Fibroblast of peridontal ligament (primary cell): ENCODE results near the gene LRRC25.
"Not testable (repeated sequence)": the region's sequence is repeated elsewhere in the genome, so short reads cannot be mapped to it uniquely, and the experiment has no call there.

Source experiments
- DNase-seq: peaks from one replicate; pipeline ENCODE4 v3.0.0-alpha.2; 2010; ENCODE audit errors: extremely low read depth

LRRC25 gene

DNA sequence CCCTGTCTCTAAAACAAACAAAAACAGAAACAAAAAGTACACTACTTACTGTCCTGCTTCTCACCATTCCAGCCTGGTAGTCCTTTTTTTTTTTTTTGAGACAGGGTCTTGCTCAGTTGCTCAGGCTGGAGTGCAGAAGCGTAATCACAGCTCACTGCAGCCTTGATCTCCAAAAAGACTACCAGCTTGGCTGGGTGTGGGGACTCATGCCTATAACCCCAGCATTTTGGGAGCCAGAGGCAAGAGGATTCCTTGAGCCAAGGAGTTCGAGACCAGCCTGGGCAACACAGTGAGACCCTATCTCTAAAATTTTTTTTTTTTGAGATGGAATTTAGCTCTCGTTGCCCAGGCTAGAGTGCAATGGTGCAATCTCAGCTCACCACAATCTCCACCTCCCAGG is 16.6 kb downstream of the LRRC25 start:
- no peak for DNase-seq

DNA sequence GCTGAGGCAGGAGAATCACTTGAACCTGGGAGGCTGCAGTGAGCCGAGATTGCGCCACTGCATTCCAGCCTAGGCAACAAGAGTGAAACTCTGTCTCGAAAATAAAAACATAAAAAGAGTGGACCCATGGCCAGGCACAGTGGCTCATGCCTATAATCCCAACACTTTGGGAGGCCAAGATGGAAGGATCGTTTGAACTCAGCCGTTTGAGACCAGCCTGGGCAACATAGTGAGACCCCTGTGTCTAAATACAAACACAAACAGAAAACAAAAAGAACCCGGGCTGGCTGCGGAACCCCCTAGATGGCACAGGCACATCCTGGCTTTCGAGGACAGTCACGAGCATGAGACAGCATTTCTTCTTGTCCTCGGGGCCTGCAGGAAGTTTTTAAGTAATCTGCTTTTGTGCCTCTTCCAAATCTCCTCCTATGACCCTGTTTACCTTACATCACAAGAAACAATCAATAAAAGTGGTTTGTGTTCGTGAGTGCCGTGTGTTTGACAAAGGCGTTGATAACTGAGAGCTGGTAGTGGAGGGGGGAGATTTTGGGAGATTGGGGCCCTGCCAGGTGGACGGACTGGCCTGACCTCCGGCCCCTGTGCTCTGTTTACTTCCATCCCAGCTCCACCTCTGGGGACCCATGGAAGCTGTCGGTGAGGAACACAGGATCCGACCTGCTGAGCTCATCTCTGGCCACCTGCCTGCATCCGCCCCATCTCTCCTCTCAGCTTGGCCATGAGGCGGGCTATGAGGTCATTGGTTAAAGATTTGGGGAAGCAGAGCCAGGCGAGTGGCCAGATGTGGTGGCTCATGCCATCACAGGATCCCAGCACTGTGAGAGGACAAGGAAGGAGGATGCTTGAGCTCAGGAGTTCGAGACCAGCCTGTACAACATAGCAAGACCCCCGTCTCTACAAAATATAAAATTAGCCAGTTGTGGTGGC is 17.3 kb downstream of the LRRC25 start:
- DNase-seq = peak; percentile 85

DNA sequence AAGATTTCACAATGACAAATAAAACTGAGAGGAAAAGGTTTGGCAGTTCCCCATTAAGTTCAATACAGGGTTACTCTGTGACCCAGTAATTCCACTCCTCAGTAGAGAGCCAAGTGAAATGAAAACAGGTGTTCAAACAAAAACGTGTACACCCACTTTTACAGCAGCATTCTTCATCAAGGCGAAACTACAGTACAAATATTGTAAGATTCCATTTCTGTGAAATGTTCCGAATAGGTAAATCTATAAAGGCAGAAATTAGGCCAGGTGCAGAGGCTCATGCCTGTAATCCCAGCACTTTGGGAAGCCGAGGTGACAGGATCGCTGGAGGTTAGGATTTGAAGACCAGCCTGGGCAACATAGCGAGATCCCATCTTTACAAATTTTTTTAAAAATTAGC is 20.4 kb downstream of the LRRC25 start:
- no peak for DNase-seq

DNA sequence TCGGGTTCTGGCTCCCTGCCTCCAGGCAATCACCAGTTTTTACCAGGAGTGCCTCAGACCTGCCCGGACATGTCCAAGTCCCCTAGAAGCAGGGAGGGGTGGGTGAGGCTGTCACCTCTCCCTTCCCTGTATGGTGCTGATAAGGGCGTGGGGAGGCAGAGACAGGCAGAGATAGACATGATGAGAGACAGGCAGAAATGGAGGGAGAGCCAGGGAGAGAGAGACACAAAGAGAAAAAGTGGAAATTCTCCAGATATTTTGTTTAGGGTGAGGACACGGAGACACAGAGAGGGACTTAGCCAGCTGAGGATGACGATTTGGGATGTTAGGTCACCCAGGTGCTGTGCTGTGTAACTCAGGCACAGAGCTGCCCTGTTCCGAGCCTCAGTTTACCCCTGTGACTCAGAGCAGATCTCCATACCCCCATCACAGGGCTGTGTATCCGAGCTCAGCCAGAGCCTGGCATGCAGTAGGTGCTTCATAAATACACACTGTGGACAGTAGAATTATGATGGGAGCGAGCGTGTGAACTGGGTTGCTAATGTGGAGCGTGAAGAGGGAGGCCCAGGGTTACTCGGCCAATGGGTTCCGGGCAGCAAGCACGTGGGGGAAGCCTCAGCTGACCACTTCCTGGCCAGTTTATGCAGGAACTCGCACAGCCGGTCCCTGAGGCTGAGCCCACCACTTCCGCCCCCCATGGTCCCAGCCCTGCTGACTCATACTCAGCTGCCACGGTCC is 23.4 kb downstream of the LRRC25 start:
- DNase-seq = peak; percentile 90

DNA sequence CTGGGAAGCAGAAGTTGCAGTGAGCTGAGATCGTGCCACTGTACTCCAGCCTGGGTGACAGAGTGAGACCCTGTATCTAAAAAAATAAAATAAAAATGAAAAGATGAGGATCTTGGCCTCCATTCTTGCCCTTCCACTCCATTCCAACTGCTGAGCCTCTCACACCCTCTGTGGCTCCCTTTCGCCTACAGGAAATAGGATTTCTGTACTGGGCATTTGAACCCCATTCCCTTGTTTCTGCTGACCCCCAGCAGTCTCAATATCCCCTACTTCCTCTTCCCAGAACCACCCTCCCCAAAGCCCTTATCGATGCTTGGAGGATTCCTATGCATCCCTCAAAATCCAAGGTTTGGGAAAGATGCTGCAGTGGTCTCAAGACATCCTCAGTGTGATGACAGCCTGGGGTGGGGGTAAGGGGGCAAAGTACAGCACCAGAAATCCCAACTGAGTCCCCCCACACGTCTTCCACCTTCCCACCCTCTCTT is 24.0 kb downstream of the LRRC25 start:
- no peak for DNase-seq

DNA sequence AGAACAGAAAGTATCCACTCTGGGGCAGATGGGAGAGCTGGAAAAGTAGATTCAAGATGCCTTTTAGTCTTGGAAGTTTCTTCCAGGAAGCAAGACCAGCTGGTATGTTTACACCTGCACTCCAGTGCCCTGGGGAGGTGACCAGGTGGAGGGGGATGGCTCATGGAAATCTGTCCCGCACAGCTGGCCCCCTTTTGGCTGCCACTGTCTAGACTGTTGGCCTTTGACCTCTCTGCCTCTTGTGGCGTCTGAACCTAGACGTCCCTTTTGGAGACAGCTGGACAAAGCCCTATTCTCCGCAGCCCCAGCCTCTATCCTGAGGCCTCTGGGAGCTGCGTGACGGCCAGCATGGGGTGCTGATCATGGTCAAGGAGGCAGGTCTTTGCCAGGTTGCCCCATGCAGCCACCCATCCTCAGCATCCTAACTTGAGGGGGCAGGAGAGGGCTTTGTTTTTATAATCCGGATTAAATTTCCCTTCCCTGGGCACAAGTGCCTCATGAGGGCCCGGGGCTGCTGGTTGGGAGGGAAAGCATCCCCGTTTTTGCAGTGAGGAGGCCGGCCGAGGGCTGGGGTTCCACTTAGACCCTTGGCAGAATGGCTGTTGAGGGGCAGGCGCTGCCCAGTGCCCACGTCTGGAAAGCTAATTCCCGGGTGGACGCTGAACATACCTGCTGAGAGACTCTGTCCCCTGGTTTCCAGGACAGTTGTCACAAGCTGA is 28.8 kb downstream of the LRRC25 start:
- no peak for DNase-seq

DNA sequence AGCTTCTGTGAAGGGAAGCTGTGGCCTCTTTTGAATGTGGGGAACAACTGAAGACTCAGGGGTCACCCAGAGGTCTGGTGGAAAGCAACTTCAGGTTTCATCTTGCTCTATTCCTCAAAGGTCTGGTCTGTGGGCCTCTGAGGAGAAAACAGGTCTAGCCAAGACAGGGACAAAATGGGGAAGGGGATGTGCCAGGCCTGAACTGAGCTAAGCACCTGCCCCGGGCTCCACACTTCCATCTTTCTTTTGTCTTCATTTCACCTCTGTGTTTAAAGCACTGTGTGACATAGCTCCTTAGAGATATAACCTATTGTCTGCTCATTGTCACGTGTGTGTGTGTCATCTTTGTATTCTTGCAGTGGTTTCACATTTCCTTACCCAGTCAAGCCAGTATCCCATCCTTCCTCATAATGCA is 31.4 kb downstream of the LRRC25 start:
- DNase-seq = no peak

DNA sequence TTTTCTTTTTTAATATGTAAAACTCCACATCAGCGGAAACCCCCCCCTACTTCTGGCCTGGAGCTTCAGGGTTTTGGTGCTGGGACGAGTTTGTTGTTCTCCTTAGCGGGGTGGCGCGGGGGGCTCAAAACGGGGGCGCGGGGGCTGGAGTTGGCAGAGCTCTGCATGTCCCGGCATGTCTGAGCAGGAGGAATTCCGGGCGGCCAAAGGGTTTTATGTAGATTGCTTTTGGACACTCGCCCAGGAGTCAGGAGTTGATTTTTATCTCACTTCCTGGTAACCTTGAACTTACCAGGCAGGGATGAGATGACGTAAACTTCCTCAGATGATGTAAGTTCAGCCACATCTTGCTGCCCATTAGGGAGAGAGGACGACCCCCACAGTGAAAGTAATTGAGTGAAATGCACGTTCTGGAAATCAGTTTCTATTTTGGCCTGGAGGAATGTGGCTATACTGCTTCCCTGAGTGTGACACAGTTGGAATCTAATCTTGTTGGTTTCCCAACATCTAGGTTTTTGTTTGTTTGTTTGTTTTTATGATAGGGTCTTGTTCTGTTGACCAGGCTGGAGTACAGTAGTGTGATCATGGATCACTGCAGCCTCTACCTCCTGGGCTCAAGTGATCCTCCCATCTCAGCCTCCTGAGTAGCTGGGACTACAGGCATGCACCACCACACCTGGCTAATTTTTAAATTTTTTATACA is 32.4 kb downstream of the LRRC25 start:
- peak; percentile 100 for DNase-seq

DNA sequence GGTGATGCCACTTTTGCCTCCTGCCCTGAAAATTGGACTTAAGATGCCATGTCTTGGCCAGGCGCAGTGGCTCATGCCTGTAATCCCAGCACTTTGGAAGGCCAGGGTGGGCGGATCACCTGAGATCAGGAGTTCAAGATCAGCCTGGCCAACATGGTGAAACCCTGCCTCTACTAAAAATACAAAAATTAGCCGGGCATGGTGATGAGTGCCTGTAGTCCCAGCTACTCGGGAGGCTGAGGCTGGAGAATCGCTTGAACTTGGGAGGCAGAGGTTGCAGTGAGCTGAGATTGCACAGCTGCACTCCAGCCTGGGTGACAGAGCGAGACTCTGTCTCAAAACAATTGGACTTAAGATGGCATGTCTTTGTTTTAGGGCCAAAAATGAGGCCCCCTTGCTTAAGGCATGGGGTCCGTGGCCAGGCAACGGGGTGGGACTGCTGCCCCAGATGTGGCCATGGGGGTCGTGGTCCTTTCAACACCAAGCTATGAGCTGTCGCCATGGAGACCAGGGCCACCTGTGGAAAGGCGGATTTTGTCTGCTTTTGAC is 33.1 kb downstream of the LRRC25 start:
- not testable (repeated sequence) for DNase-seq

DNA sequence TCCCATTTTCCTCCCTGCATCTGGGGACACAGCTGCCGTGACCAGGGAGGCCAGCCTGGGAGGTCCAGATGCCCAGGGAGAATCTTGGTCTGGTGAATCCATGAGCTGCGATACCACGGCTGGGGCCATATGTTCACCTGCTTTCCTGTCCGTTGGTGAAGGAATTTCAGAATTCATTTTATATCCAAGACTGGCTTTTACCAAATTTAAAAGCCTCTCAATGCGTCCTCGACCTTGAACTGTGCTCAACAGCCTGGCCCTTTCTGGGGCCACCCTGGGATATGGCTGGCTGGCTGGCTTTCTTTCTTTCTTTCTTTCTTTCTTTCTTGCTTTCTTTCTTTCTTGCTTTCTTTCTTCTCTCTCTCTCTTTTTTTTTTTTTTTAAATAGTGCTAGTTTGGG is 33.6 kb downstream of the LRRC25 start:
- DNase-seq = no peak

DNA sequence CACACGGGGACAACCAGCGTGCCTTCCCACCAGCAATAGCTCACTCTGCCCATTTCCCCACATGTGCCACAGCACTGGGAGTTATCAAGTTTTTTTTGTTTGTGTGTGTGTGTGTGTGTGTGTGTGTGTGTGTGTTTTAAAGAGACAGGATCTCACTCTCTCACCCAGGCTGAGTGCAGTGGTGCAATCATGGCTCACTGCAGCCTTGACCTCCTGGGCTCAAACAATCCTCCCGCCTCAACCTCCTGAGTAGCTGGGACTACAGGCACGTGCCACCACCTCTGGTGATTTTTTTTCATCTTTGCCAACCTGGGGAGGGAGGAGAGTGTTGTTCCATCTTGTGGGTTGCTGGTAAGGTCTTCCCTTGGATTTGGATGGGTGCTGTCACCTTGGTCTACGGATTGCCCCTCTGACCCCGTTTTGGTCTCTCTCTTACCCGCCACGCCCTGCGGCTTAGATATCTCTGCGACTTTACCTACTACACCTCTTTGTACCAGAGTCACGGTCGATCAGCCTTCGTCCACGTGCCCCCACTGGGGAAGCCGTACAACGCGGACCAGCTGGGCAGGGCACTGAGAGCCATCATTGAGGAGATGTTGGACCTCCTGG is 34.4 kb downstream of the LRRC25 start:
- no peak for DNase-seq

DNA sequence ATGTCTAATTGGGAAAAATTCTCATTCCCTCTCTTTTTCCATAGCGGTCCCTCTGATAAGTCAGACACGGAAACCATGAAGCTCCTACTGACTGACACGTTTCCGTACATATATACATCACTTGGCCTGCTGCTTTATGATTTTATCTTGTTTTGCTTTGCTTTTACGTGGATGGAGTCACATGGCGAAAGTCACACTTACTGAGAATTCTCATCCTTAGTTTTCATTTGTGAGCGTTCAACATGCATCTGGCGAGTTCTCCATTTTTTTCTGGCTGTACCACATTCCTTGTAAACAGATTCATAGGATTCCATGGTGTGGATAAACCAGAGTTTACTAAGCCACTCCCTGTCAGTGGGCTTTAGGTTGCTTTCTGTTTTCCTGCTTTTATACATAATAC is 35.8 kb downstream of the LRRC25 start:
- no peak for DNase-seq

DNA sequence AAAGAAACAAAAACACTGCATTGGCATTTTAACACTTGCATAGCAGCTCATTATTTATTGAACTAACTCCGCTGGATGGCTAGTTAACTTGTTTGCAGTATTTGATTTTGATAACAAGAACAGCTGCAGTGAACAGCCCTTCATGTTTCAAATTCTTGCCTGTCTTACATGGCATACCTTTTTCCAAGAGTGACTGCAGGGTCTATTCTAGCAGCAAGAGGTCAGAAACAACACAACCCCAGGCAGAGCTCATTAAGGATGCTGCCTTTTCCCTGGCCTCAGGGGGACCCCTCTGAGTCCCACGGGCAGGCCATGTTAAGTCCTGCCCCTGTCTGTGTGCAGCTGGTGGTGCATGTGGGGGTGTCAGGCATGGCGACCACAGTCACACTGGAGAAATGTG is 40.4 kb downstream of the LRRC25 start:
- DNase-seq = no peak

DNA sequence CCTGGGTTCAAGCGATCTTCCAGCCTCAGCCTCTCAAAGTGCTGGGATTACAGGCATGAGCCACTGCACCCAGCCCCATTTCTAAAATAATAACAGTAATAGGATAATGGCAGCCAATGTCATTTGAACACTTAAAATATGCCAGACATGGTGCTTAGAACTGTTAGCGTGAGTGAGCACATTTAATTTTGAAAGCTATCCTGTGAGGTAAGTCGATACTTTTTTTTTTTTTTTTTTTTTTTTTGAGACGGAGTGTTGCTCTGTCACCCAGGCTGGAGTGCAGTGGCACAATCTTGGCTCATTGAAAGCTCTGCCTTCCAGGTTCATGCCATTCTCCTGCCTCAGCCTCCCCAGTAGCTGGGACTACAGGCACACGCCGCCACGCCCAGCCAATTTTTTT is 42.7 kb downstream of the LRRC25 start:
- DNase-seq = not testable (repeated sequence)

DNA sequence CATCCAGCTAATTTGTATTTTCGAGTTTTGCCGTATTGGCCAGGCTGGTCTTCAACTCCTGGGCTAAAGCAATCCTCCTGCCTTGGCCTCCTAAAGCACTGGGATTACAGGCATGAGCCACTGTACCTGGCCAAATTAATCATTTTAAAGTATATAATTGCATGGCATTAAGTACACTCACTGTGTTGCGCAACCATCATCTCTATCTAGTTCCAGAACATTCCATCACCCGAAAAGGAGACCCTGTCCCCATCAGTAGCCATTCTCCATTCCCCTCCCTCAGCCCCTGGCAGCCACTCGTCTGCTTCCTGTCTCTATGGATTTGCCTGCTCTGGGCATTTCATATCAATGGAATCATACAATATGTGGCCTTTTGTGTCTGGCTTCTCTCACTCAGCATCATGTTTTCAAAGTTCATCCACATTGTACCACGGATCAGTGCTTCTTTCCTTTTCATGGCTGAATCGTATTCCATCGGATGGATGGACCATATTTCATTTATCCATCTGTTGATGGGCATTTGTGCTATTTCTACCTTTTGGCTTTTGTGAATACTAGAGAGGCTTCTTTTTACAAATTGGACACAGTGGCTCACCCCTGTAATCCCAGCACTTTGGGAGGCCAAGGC is 43.9 kb downstream of the LRRC25 start:
- no peak for DNase-seq

DNA sequence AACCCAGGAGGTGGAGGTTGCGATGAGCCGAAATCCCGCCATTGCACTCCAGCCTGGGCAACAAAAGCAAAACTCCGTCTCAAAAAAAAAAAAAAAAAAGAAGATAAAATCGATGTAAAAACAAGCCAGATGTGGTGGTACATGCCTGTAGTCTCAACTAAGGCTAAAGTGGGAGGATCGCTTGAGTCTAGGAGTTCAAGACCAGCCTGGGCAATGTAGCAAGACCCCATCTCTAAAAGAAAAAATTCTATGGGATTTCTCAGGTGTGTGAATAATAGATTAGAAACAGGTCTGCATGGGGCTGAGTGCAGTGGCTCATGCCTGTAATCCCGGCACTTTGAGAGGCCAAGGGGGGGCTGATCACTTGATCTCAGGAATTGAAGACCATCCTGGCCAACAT is 45.9 kb downstream of the LRRC25 start:
- DNase-seq = no peak

DNA sequence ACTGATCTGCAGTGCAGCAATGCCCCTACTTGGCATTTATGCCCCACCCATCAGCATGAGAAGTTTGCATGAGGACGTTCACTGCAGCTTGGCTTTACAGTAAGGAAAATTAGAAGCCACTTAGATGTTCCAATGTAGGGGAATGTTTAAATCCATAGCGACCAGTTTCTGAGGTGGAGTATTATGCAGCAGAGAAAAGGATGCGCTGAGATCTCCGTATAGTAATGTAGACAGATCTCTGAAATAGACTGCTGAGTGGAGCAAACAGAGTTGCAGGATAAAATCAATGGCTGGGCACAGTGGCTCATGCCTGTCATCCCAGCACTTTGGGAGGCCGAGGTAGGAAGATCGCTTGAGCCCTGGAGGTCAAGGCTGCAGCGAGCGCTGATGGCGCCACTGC is 46.9 kb downstream of the LRRC25 start:
- no peak for DNase-seq

DNA sequence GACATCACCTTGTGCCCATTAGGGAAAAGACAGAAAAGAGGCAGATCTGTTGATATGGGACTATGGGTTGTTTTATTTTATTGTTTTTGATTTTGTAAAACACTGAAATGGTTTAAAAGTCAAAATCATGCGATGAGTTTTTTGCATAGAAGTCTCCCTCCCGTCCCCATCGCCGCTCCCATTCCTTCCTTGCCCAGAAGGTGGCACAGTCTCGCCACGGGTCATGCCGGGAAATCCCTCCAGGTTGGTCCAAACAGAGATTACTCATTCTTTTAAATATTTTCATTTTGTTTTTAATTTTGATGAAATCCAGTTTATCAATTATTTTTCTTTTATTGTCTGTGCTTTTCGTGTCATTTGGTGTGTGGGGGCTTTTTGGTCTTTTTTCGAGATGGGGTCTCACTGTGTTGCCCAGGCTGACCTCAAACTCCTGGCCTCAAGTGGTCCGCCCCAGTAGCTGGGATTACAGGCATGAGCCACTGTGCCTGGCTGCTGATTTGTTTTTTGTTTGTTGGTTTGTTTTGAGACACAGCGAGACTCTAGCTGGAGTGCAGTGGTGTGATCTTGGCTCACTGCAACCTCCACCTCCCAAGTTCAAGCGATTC is 47.8 kb downstream of the LRRC25 start:
- peak; percentile 69 for DNase-seq

DNA sequence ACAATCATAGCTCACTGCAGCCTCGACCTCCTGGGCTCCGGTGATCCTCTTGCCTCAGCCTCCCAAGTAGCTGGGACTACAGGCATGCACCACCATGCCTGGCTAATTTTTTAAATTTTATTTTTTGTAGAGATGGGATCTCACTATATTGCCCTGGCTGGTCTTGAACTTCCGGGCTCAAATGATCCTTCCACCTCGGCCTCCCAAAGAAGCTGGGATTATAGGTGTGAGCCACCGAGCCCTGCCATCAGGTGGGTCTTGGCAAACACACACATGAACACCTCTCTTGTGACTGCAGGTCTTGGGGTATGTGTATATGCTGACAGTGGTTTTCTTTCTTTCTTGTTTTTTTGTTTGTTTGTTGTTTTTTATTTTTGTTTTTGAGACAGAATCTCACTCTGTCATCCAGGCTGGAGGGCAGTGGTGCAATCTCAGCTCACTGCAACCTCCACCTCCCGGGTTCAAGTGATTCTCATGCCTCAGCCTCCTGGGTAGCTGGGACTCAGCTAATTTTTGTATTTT is 48.5 kb downstream of the LRRC25 start:
- not testable (repeated sequence) for DNase-seq

DNA sequence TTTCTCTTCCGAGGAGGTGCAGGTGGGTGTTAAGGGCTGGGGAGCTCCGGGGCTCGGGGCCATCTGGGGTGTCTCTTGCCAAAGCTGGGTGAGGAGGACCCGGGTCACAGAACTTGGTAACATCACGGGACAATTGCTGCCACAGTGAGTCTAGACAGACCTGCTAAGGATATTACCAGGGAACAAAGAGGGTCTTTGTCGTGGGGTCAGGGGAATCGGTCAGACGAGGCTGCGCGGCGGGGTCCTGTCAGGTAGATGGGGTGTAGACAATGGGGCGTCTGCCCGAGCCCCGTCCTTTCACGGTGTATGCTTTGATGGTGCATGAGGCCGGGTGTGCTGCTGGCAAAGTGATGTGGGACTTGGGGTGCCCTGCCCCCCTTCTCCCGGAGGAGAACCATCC is 49.3 kb downstream of the LRRC25 start:
- no peak for DNase-seq
